GM12878 (cell line): ENCODE measurements around the gene TGFB3. TPM values are rescaled to one million over a fixed set of nuclear protein-coding genes. Genes with fewer than 3 reads are reported as not detected.
A peak's percentile ranks its signal among the peaks of the same experiment; 100 is the strongest.

Source experiments
- ATAC-seq: fragments of 200-7000 bp; cut with Tn5 transposase; 3 replicates; pipeline ENCODE4 v1.9.1; 2020; ENCODE audit warnings: mild to moderate bottlenecking, moderate library complexity
- BruUV-seq: library from RNA; stranded (reverse); fragments of 400-500 nt; replicated peaks from 2 replicates; lab custom pipeline; 2021; lab: Mats Ljungman, UMichigan
- CTCF ChIA-PET: fragments of 300-600 bp; sonication (Branson Sonifier 250); formaldehyde crosslinking; extraction: SDS; loops from one replicate; lab custom pipeline; 2021; ENCODE audit warnings: inconsistent platforms; lab: Yijun Ruan, JAX
- POLR2A ChIA-PET: fragments of 350-600 bp; formaldehyde crosslinking; extraction: SDS; loops from one replicate; lab custom pipeline; 2021; ENCODE audit warnings: inconsistent platforms; lab: Charles Lee
- RAD21 ChIA-PET: fragments of 300-600 bp; sonication (Branson Sonifier 250); formaldehyde crosslinking; loops from one replicate; lab custom pipeline; 2023; ENCODE audit warnings: antibody characterized with exemption; ENCODE audit not compliant: unreplicated experiment; lab: Charles Lee
- SMC1A ChIA-PET: fragments of 300-600 bp; sonication (Branson Sonifier 250); formaldehyde crosslinking; loops from one replicate; lab custom pipeline; 2023; ENCODE audit not compliant: unreplicated experiment, uncharacterized antibody; lab: Charles Lee
- DNase-seq: peaks from one replicate; pipeline ENCODE4 v3.0.0-alpha.2; 2011; ENCODE audit warnings: low read depth, low spot score
- FAIRE-seq: peaks from 3 replicates; lab custom pipeline; 2011; peaks lifted over from hg19 to GRCh38; lab: Jason Lieb, UNC
- H2AFZ ChIP-seq: 2 replicates; pipeline ENCODE4 v1.6.0; 2011; ENCODE audit warnings: low read depth, low read length, control low read depth; ENCODE audit not compliant: control insufficient read depth
- H3K27ac ChIP-seq: 2 replicates; pipeline ENCODE4 v1.5.1; 2011; ENCODE audit warnings: control low read depth; ENCODE audit not compliant: control insufficient read depth, insufficient read depth
- H3K27me3 ChIP-seq, 2 experiments: replicated peaks in 1 of 2; 2 replicates each; pipeline versions ENCODE4 v1.6.0 to v1.6.1; 2011; ENCODE audit warnings: low read length in 1 of 2; ENCODE audit not compliant: control insufficient read depth in 2 of 2, insufficient read depth in 2 of 2
- H3K36me3 ChIP-seq, 2 experiments: 2 replicates each; pipeline ENCODE4 v1.5.1; 2011; ENCODE audit warnings: low read length in 1 of 2; ENCODE audit not compliant: control insufficient read depth in 2 of 2, insufficient read depth in 2 of 2
- H3K4me1 ChIP-seq: 2 replicates; pipeline ENCODE4 v1.6.1; 2011; ENCODE audit warnings: mild to moderate bottlenecking, low read length, moderate library complexity, mixed read lengths; ENCODE audit not compliant: control insufficient read depth, insufficient read depth
- H3K4me2 ChIP-seq: 2 replicates; pipeline ENCODE4 v1.6.0; 2011; ENCODE audit warnings: control low read depth; ENCODE audit not compliant: control insufficient read depth, insufficient read depth
- H3K4me3 ChIP-seq: fragments of 200-600 bp; sonication (generic); 2 replicates; pipeline ENCODE4 v1.5.1; 2016
- H3K79me2 ChIP-seq: 2 replicates; pipeline ENCODE4 v1.6.0; 2011; ENCODE audit warnings: low read length; ENCODE audit not compliant: control insufficient read depth, insufficient read depth
- H3K9ac ChIP-seq: 2 replicates; pipeline ENCODE4 v1.8.0; 2011; ENCODE audit warnings: low read length, control low read depth, mixed read lengths; ENCODE audit not compliant: control insufficient read depth, insufficient read depth
- H3K9me3 ChIP-seq: replicated peaks from 3 replicates; pipeline ENCODE4 v1.5.1; 2011; ENCODE audit warnings: mild to moderate bottlenecking, low read length; ENCODE audit not compliant: control insufficient read depth, insufficient read depth
- H4K20me1 ChIP-seq: 2 replicates; pipeline ENCODE4 v1.6.0; 2011; ENCODE audit not compliant: control insufficient read depth, insufficient read depth
- BHLHE40 ChIP-seq, 2 experiments: fragments of 450-650 bp in 1 of 2; IDR thresholded peaks; 2 replicates each; pipeline ENCODE4 v1.6.1; 2011 to 2017; ENCODE audit warnings: low read depth in 2 of 2, borderline replicate concordance in 1 of 2, improper control_type of control experiment in 1 of 2, low read length in 1 of 2, mild to moderate bottlenecking in 1 of 2
- BMI1 ChIP-seq: fragments of 450-650 bp; IDR thresholded peaks from 2 replicates; pipeline ENCODE4 v1.6.1; 2016; ENCODE audit warnings: mild to moderate bottlenecking, moderate library complexity, borderline replicate concordance
- CEBPB ChIP-seq, 2 experiments: fragments of 150-350 bp in 1 of 2; IDR thresholded peaks; 2 replicates each; pipeline ENCODE4 v1.6.1; 2012 to 2014; ENCODE audit warnings: low read depth in 2 of 2, low read length in 2 of 2, borderline replicate concordance in 1 of 2, inconsistent platforms in 1 of 2
- CREB1 ChIP-seq: IDR thresholded peaks from 2 replicates; pipeline ENCODE4 v1.6.1; 2012; ENCODE audit warnings: low read depth, mild to moderate bottlenecking, inconsistent platforms
- EP300 ChIP-seq, 2 experiments: fragments of 150-350 bp in 1 of 2; IDR thresholded peaks; 2 replicates each; pipeline ENCODE4 v1.6.1; 2011 to 2012; ENCODE audit warnings: low read depth in 2 of 2, low read length in 2 of 2, borderline replicate concordance in 1 of 2, improper control_type of control experiment in 1 of 2, inconsistent platforms in 1 of 2; ENCODE audit not compliant: control insufficient read depth in 1 of 2
- GATAD2B ChIP-seq: fragments of 450-650 bp; conservative IDR thresholded peaks from 2 replicates; pipeline ENCODE4 v1.6.1; 2017; ENCODE audit warnings: low read depth, mild to moderate bottlenecking, moderate library complexity
- HDGF ChIP-seq: fragments of 450-650 bp; IDR thresholded peaks from 2 replicates; pipeline ENCODE4 v1.6.1; 2016; ENCODE audit warnings: antibody characterized with exemption
- KLF5 ChIP-seq: fragments of 450-650 bp; IDR thresholded peaks from 2 replicates; pipeline ENCODE4 v1.6.1; 2014; ENCODE audit warnings: mild to moderate bottlenecking; ENCODE audit not compliant: partially characterized antibody
- NBN ChIP-seq: fragments of 450-650 bp; IDR thresholded peaks from 2 replicates; pipeline ENCODE4 v1.6.1; 2016
- NR2C2 ChIP-seq: IDR thresholded peaks from 2 replicates; pipeline ENCODE4 v1.6.1; 2011; ENCODE audit warnings: borderline replicate concordance, low read depth; ENCODE audit not compliant: control insufficient read depth, insufficient read length
- POLR2AphosphoS5 ChIP-seq: IDR thresholded peaks from 2 replicates; pipeline ENCODE4 v1.6.1; 2011; ENCODE audit warnings: mild to moderate bottlenecking, low read length, inconsistent platforms
- POU2F2 ChIP-seq: IDR thresholded peaks from 3 replicates; pipeline ENCODE4 v1.6.1; 2011; ENCODE audit warnings: low read depth, mild to moderate bottlenecking, low read length, borderline replicate concordance
- RAD21 ChIP-seq: IDR thresholded peaks from 2 replicates; pipeline ENCODE4 v1.6.1; 2011; ENCODE audit warnings: mild to moderate bottlenecking, low read depth, low read length, moderate library complexity; ENCODE audit not compliant: insufficient read depth
- RB1 ChIP-seq: fragments of 450-650 bp; formaldehyde crosslinking; IDR thresholded peaks from 2 replicates; pipeline ENCODE4 v1.6.1; 2017; ENCODE audit warnings: mild to moderate bottlenecking, borderline replicate concordance
- SMARCA5 ChIP-seq: fragments of 450-650 bp; IDR thresholded peaks from 2 replicates; pipeline ENCODE4 v1.6.1; 2017; ENCODE audit warnings: mild to moderate bottlenecking
- SMC3 ChIP-seq: IDR thresholded peaks from 2 replicates; pipeline ENCODE4 v1.6.1; 2011; ENCODE audit warnings: low read length, improper control_type of control experiment, borderline replicate concordance
- ZNF217 ChIP-seq: fragments of 450-650 bp; IDR thresholded peaks from 2 replicates; pipeline ENCODE4 v1.6.1; 2017; ENCODE audit warnings: antibody characterized with exemption, mild to moderate bottlenecking
- ZNF384 ChIP-seq: IDR thresholded peaks from 2 replicates; pipeline ENCODE4 v1.6.1; 2012; ENCODE audit warnings: low read depth, mild to moderate bottlenecking, low read length, improper control_type of control experiment, borderline replicate concordance
- WGBS: methylation state at CpG from one replicate; pipeline ENCODE4 v1.1.6; 2016; ENCODE audit warnings: low lambda C conversion rate; ENCODE audit not compliant: insufficient replicate concordance, insufficient coverage; ENCODE audit errors: missing lambda C conversion rate; 5-methylcytosine and 5-hydroxymethylcytosine counted together
- in situ Hi-C: fragments of 300-500 bp; cut with MboI; formaldehyde crosslinking; loops from 9 replicates; pipeline ENCODE4 v1.14.3; 2018; ENCODE audit warnings: mixed read lengths
- intact Hi-C: fragments of 100-400 bp; cut with micrococcal nuclease; formaldehyde crosslinking; loops from one replicate; pipeline ENCODE4 v1.14.2; 2022; ENCODE audit not compliant: unreplicated experiment
- polyA plus RNA-seq, 11 experiments: library from polyadenylated mRNA; depleted of rRNA in 4 of 11; unstranded in 6 of 11; stranded (reverse) in 5 of 11; fragments of >200 nt; fragmentation: Nextera tagmentation in 4 of 11; fragmentation: Illumina TruSeq in 1 of 11; extraction: Ambion mirVana in 4 of 11; extraction: Trizol in 1 of 11; gene quantifications; 1 replicate in 1 of 11; 2 replicates in 10 of 11; pipeline versions ENCODE4 v1.2.1 to v1.2.3, GENCODE V29; 2011 to 2016; ENCODE audit warnings: inconsistent platforms in 2 of 11, missing spikeins in 2 of 11, low read depth in 1 of 11
- total RNA-seq, 4 experiments: library from RNA; depleted of rRNA in 3 of 4; stranded (reverse); fragments of >200 nt in 3 of 4; fragmentation: Illumina TruSeq in 1 of 4; extraction: Trizol in 1 of 4; gene quantifications; 2 replicates each; pipeline versions ENCODE4 v1.2.1 to v1.2.3, GENCODE V29; 2013 to 2021
- TF ChIP-seq, protein P1 (sequence below): fragments of 450-650 bp; IDR thresholded peaks from 2 replicates; pipeline ENCODE4 v1.6.1; 2016; ENCODE audit warnings: mild to moderate bottlenecking, moderate library complexity, borderline replicate concordance

Gene TGFB3
- total and polyA plus RNA-seq, 10 of the 15 experiments (the other 5 are each of a cell fraction or from before 2014, with no cell fraction given): 0.27 to 2.6 (median 0.82) TPM

DNA sequence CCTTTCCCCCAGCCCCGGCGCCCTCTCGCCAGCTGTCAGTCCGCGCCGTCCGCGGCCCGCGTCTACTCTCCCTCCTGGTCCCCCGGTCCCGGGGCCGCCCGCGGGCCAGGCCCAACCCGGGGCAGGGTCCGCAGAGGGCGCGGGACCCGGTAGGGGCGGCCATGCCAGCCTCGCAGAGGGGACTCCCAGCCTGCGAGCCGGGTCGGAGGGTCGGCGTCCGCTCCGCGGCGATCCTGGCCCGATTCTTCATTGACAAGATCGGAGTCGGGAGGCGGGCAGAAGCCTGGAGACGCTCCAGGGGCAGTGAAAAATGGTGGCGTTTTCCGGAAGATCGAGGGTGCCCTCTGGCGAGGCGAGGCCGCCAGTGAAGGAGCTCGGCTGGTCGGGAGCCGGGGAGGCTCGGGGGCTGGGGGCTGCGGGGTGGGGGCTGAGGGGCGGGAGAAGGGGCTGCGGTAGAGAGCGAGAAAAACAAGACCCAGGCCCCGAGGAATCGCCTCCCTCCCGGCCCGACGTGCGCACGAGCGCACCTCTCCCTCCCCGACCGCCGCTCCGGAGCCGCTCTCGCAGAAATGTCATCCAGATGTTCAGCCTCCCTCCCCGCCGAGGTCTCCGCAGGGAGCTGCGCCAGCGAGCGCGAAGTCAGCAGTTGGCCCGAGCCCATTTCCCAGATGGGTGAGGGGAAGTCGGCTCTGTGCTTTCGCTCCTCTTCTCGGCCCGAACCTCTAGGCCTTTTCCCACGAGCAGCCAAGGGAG is 647 bp upstream of the TGFB3 start:
- ChIA-PET POLR2A (interaction anchor here (1.5 kb wide), 1 partner anchor 76 kb away, joined by 4 read pairs; no protein-coding TSS in a partner anchor), CTCF (interaction anchor here (0.6 to 15.4 kb wide), 41 partner anchors 8 to 1368 kb away, joined by 3 to 390 read pairs (median 4); partner anchors contain the start of genes ERG28, FLVCR2 and TTLL5), SMC1A (interaction anchor here (0.6 to 13.7 kb wide), 19 partner anchors 11 to 325 kb away, joined by 3 to 190 read pairs (median 4); no protein-coding TSS in a partner anchor), RAD21 (interaction anchor here (0.6 to 11.1 kb wide), 22 partner anchors 9 to 405 kb away, joined by 3 to 179 read pairs (median 4); partner anchors contain the start of genes ERG28 and TTLL5)
- 0 out of 2 replicates have a peak overlapping the region, but pooled peaks have one; percentile 47 for H3K27ac ChIP-seq
- no TSS peak for BruUV-seq
- DNase-seq: no peak
- in situ Hi-C loops: loop anchor here (5.0 to 10.0 kb wide), 3 partner anchors 75 to 408 kb away; partner anchors contain the start of gene FLVCR2
- peak; percentile 81 for ATAC-seq
- H4K20me1 ChIP-seq: no peaks in the 10 kb centered on the region
- no peaks in the 10 kb centered on the region for H3K9me3 ChIP-seq
- H2AFZ ChIP-seq: peak overlapping the region; percentile 94
- peaks cover 1% of the 10 kb centered on the region; the same call in 1 of the 2 replicates for H3K79me2 ChIP-seq
- H3K36me3 ChIP-seq: no peaks in the 10 kb centered on the region
- H3K4me1 ChIP-seq: peaks cover 24% of the 10 kb centered on the region
- peak overlapping the region; percentile 99 for H3K4me2 ChIP-seq
- FAIRE-seq: no peak
- H3K9ac ChIP-seq: peak overlapping the region; percentile 76
- intact Hi-C loops: loop anchor here (1.0 to 10.0 kb wide), 4 partner anchors 76 to 408 kb away; partner anchors contain the start of gene FLVCR2
- no peaks in the 10 kb centered on the region; a peak in 1 of 4 replicates for H3K27me3 ChIP-seq
- 2% methylated on average over 48 of the region's 77 CpGs for WGBS
- H3K4me3 ChIP-seq: peak overlapping the region; percentile 92
- TF ChIP-seq CREB1 (no peak), RAD21 (peak; percentile 80), BMI1 (no peak), SMARCA5 (peak; percentile 83), CEBPB (IDR thresholded peaks at IDR 0.05; ENCODE audit: borderline replicate concordance in 1 of 2, low read depth in 2 of 2, low read length in 2 of 2) (no peak), NR2C2 (no peak), GATAD2B (peak; percentile 71), POU2F2 (0 out of 3 replicates have a peak, but pooled peaks have one; percentile 12), ZNF384 (no peak), EP300 (IDR thresholded peaks at IDR 0.05; ENCODE audit: borderline replicate concordance in 1 of 2, control insufficient read depth in 1 of 2, low read depth in 2 of 2, low read length in 2 of 2) (no peak), RB1 (0 out of 2 replicates have a peak, but pooled peaks have one; percentile 16), POLR2AphosphoS5 (no peak), KLF5 (no peak), HDGF (no peak), SMC3 (peak; percentile 85), ZNF217 (no peak), BHLHE40 (IDR thresholded peaks at IDR 0.05; ENCODE audit: borderline replicate concordance in 1 of 2, low read depth in 2 of 2, low read length in 1 of 2) (0 out of 4 replicates have a peak, but pooled peaks of 1 of the 2 experiments have one; percentile 38), NBN (no peak)
- TF ChIP-seq, protein P1, sequence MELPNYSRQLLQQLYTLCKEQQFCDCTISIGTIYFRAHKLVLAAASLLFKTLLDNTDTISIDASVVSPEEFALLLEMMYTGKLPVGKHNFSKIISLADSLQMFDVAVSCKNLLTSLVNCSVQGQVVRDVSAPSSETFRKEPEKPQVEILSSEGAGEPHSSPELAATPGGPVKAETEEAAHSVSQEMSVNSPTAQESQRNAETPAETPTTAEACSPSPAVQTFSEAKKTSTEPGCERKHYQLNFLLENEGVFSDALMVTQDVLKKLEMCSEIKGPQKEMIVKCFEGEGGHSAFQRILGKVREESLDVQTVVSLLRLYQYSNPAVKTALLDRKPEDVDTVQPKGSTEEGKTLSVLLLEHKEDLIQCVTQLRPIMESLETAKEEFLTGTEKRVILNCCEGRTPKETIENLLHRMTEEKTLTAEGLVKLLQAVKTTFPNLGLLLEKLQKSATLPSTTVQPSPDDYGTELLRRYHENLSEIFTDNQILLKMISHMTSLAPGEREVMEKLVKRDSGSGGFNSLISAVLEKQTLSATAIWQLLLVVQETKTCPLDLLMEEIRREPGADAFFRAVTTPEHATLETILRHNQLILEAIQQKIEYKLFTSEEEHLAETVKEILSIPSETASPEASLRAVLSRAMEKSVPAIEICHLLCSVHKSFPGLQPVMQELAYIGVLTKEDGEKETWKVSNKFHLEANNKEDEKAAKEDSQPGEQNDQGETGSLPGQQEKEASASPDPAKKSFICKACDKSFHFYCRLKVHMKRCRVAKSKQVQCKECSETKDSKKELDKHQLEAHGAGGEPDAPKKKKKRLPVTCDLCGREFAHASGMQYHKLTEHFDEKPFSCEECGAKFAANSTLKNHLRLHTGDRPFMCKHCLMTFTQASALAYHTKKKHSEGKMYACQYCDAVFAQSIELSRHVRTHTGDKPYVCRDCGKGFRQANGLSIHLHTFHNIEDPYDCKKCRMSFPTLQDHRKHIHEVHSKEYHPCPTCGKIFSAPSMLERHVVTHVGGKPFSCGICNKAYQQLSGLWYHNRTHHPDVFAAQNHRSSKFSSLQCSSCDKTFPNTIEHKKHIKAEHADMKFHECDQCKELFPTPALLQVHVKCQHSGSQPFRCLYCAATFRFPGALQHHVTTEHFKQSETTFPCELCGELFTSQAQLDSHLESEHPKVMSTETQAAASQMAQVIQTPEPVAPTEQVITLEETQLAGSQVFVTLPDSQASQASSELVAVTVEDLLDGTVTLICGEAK: no peak
